ENCODE measurements around the gene SV2A.
"Not testable (repeated sequence)": the region's sequence is repeated elsewhere in the genome, so short reads cannot be mapped to it uniquely, and the experiment has no call there.

The SV2A gene

GRCh38 chr1:149906570-149907075 lies 11.0 kb downstream of the SV2A start:
- Histone ChIP-seq H3K36me3 (ENCODE audit: control insufficient read depth in 1 of 2, insufficient read depth in 2 of 2, low read length in 2 of 2) (peaks cover 0 to 5% of the 10 kb centered on the region in 2 donors), H3K4me3 (ENCODE audit: low read depth in 1 of 2, low read length in 2 of 2) (no peak overlapping the region), H3K4me1 (ENCODE audit: control insufficient read depth in 1 of 2, insufficient read depth in 2 of 2, low read length in 2 of 2) (no peaks in the 10 kb centered on the region), H3K9me3 (ENCODE audit: control insufficient read depth in 1 of 2, low read length in 2 of 2) (no peaks in the 10 kb centered on the region), H3K27me3 (ENCODE audit: low read depth, low read length) (no peaks in the 10 kb centered on the region), H3K27ac (ENCODE audit: low read length) (no peak overlapping the region)

- Histone ChIP-seq H3K36me3 (ENCODE audit: control insufficient read depth in 1 of 2, insufficient read depth in 2 of 2, low read length in 2 of 2) (peaks cover 0 to 5% of the 10 kb centered on the region in 2 donors), H3K9me3 (ENCODE audit: control insufficient read depth in 1 of 2, low read length in 2 of 2) (no peaks in the 10 kb centered on the region)
These were observed 13.7 kb downstream of the SV2A start for GRCh38 chr1:149903836-149904491.

GRCh38 chr1:149899460-149900284 lies 18.0 kb downstream of the SV2A start, which contains the start of gene BOLA1:
Gene BOLA1, plus strand, starts transcription at chr1:149899568. Its CDS starts 492 bp downstream, at chr1:149900060.
- no peaks in the 10 kb centered on the region for H3K36me3 ChIP-seq (ENCODE audit: control insufficient read depth in 1 of 2, insufficient read depth in 2 of 2, low read length in 2 of 2)
- no peaks in the 10 kb centered on the region for H3K27me3 ChIP-seq (ENCODE audit: low read depth, low read length)
- H3K4me1 ChIP-seq (ENCODE audit: control insufficient read depth in 1 of 2, insufficient read depth in 2 of 2, low read length in 2 of 2) = peaks cover 6 to 10% of the 10 kb centered on the region in 2 donors
- H3K9me3 ChIP-seq (ENCODE audit: control insufficient read depth in 1 of 2, low read length in 2 of 2) = no peaks in the 10 kb centered on the region
- peak within 1 kb of the TSS; percentile 75 for H3K27ac ChIP-seq (ENCODE audit: low read length)
- H3K4me3 ChIP-seq (ENCODE audit: low read depth in 1 of 2, low read length in 2 of 2) = peak within 1 kb of the TSS; percentile 64 to 69

More at GRCh38 chr1:149903836-149904491, 13.7 kb downstream of the SV2A start:
- no peaks in the 10 kb centered on the region for H3K27me3 ChIP-seq (ENCODE audit: low read depth, low read length)
- H3K4me3 ChIP-seq (ENCODE audit: low read depth in 1 of 2, low read length in 2 of 2) = no peak overlapping the region
- no peak overlapping the region for H3K27ac ChIP-seq (ENCODE audit: low read length)
- peaks cover 6 to 10% of the 10 kb centered on the region in 2 donors for H3K4me1 ChIP-seq (ENCODE audit: control insufficient read depth in 1 of 2, insufficient read depth in 2 of 2, low read length in 2 of 2)

- no peaks in the 10 kb centered on the region for H3K36me3 ChIP-seq (ENCODE audit: control insufficient read depth in 1 of 2, insufficient read depth in 2 of 2, low read length in 2 of 2)
- no peaks in the 10 kb centered on the region for H3K27me3 ChIP-seq (ENCODE audit: low read depth, low read length)
- peaks cover 6 to 10% of the 10 kb centered on the region in 2 donors for H3K4me1 ChIP-seq (ENCODE audit: control insufficient read depth in 1 of 2, insufficient read depth in 2 of 2, low read length in 2 of 2)
- no peak overlapping the region for H3K4me3 ChIP-seq (ENCODE audit: low read depth in 1 of 2, low read length in 2 of 2)
- H3K9me3 ChIP-seq (ENCODE audit: control insufficient read depth in 1 of 2, low read length in 2 of 2) = no peaks in the 10 kb centered on the region
- no peak overlapping the region for H3K27ac ChIP-seq (ENCODE audit: low read length)
These were observed 21.1 kb downstream of the SV2A start for GRCh38 chr1:149896575-149896974.

GRCh38 chr1:149888999-149889289 lies 28.7 kb downstream of the SV2A start:
- peak overlapping the region; percentile 100 for H3K27ac ChIP-seq (ENCODE audit: low read length)

GRCh38 chr1:149888247-149888998 lies 29.2 kb downstream of the SV2A start:
- peak overlapping the region; percentile 100 for H3K27ac ChIP-seq (ENCODE audit: low read length)
- no peaks in the 10 kb centered on the region for H3K27me3 ChIP-seq (ENCODE audit: low read depth, low read length)
- H3K36me3 ChIP-seq (ENCODE audit: control insufficient read depth in 1 of 2, insufficient read depth in 2 of 2, low read length in 2 of 2) = no peaks in the 10 kb centered on the region
- H3K9me3 ChIP-seq (ENCODE audit: control insufficient read depth in 1 of 2, low read length in 2 of 2) = no peaks in the 10 kb centered on the region
- H3K4me3 ChIP-seq (ENCODE audit: low read depth in 1 of 2, low read length in 2 of 2) = peak overlapping the region; percentile 81 to 89
- H3K4me1 ChIP-seq (ENCODE audit: control insufficient read depth in 1 of 2, insufficient read depth in 2 of 2, low read length in 2 of 2) = peaks cover 7 to 16% of the 10 kb centered on the region in 2 donors

More at GRCh38 chr1:149888999-149889289, 28.7 kb downstream of the SV2A start:
- Histone ChIP-seq H3K9me3 (ENCODE audit: control insufficient read depth in 1 of 2, low read length in 2 of 2) (no peaks in the 10 kb centered on the region), H3K27me3 (ENCODE audit: low read depth, low read length) (no peaks in the 10 kb centered on the region), H3K4me1 (ENCODE audit: control insufficient read depth in 1 of 2, insufficient read depth in 2 of 2, low read length in 2 of 2) (peaks cover 7 to 11% of the 10 kb centered on the region in 2 donors), H3K36me3 (ENCODE audit: control insufficient read depth in 1 of 2, insufficient read depth in 2 of 2, low read length in 2 of 2) (no peaks in the 10 kb centered on the region), H3K4me3 (ENCODE audit: low read depth in 1 of 2, low read length in 2 of 2) (peak overlapping the region; percentile 81 to 89)

- Histone ChIP-seq H3K36me3 (ENCODE audit: control insufficient read depth in 1 of 2, insufficient read depth in 2 of 2, low read length in 2 of 2) (no peaks in the 10 kb centered on the region), H3K9me3 (ENCODE audit: control insufficient read depth in 1 of 2, low read length in 2 of 2) (no peaks in the 10 kb centered on the region), H3K27ac (ENCODE audit: low read length) (peak overlapping the region; percentile 100), H3K4me1 (ENCODE audit: control insufficient read depth in 1 of 2, insufficient read depth in 2 of 2, low read length in 2 of 2) (peaks cover 7 to 18% of the 10 kb centered on the region in 2 donors), H3K4me3 (ENCODE audit: low read depth in 1 of 2, low read length in 2 of 2) (peak overlapping the region; percentile 81 to 89), H3K27me3 (ENCODE audit: low read depth, low read length) (no peaks in the 10 kb centered on the region)
These were observed 30.0 kb downstream of the SV2A start for GRCh38 chr1:149887456-149888246.

GRCh38 chr1:149887196-149887455 lies 30.5 kb downstream of the SV2A start:
- H3K27ac ChIP-seq (ENCODE audit: low read length) = peak overlapping the region; percentile 100
- H3K9me3 ChIP-seq (ENCODE audit: control insufficient read depth in 1 of 2, low read length in 2 of 2); H3K36me3 ChIP-seq (ENCODE audit: control insufficient read depth in 1 of 2, insufficient read depth in 2 of 2, low read length in 2 of 2); H3K27me3 ChIP-seq (ENCODE audit: low read depth, low read length): not testable (repeated sequence)
- peaks cover 7 to 18% of the 10 kb centered on the region in 2 donors for H3K4me1 ChIP-seq (ENCODE audit: control insufficient read depth in 1 of 2, insufficient read depth in 2 of 2, low read length in 2 of 2)
- peak overlapping the region; percentile 81 to 89 for H3K4me3 ChIP-seq (ENCODE audit: low read depth in 1 of 2, low read length in 2 of 2)

GRCh38 chr1:149886396-149887195 lies 31.0 kb downstream of the SV2A start:
- no peaks in the 10 kb centered on the region for H3K9me3 ChIP-seq (ENCODE audit: control insufficient read depth in 1 of 2, low read length in 2 of 2)
- H3K4me1 ChIP-seq (ENCODE audit: control insufficient read depth in 1 of 2, insufficient read depth in 2 of 2, low read length in 2 of 2) = peaks cover 7 to 18% of the 10 kb centered on the region in 2 donors
- peak overlapping the region; percentile 100 for H3K27ac ChIP-seq (ENCODE audit: low read length)
- no peaks in the 10 kb centered on the region for H3K27me3 ChIP-seq (ENCODE audit: low read depth, low read length)
- no peaks in the 10 kb centered on the region for H3K36me3 ChIP-seq (ENCODE audit: control insufficient read depth in 1 of 2, insufficient read depth in 2 of 2, low read length in 2 of 2)
- H3K4me3 ChIP-seq (ENCODE audit: low read depth in 1 of 2, low read length in 2 of 2) = peak overlapping the region; percentile 81 to 89

GRCh38 chr1:149886121-149886395 lies 31.6 kb downstream of the SV2A start:
- not testable (repeated sequence) for H3K27me3 ChIP-seq (ENCODE audit: low read depth, low read length); H3K9me3 ChIP-seq (ENCODE audit: control insufficient read depth in 1 of 2, low read length in 2 of 2); H3K36me3 ChIP-seq (ENCODE audit: control insufficient read depth in 1 of 2, insufficient read depth in 2 of 2, low read length in 2 of 2)
- peak overlapping the region; percentile 100 for H3K27ac ChIP-seq (ENCODE audit: low read length)
- H3K4me1 ChIP-seq (ENCODE audit: control insufficient read depth in 1 of 2, insufficient read depth in 2 of 2, low read length in 2 of 2) = peaks cover 7 to 18% of the 10 kb centered on the region in 2 donors
- H3K4me3 ChIP-seq (ENCODE audit: low read depth in 1 of 2, low read length in 2 of 2) = peak overlapping the region; percentile 81 to 89
